Stimulated activated CD8-positive, alpha-beta memory T cell treated with anti-CD3 and anti-CD28 coated beads, Interleukin-15, amount 100 ng/mL, for 4 hours (primary cell): Measurements from ENCODE around the gene ATP6V0B.

Experiments used
- DNase-seq, 2 donors: peaks; one replicate each; pipeline ENCODE4 v3.0.0-alpha.2; 2020; ENCODE audit warnings: low read depth in 2 of 2

Gene ATP6V0B

GRCh38 chr1:43974443-43975248, at the start of gene ATP6V0B:
ATP6V0B (plus strand) TSS chr1:43974960; CDS start chr1:43975041, 81 bp downstream.
- DNase-seq: peak; percentile 86 to 87

GRCh38 chr1:43925846-43926245, 48.9 kb upstream of the ATP6V0B start:
- no peak for DNase-seq

- no peak for DNase-seq
Observed at GRCh38 chr1:43930168-43930948, 44.4 kb upstream of the ATP6V0B start.

GRCh38 chr1:43930949-43931275, 43.8 kb upstream of the ATP6V0B start:
- DNase-seq: no peak

GRCh38 chr1:43931711-43932660, 42.8 kb upstream of the ATP6V0B start:
- DNase-seq: no peak

- DNase-seq: no peak
Observed at GRCh38 chr1:43932786-43933385, 41.9 kb upstream of the ATP6V0B start.

GRCh38 chr1:43933386-43934100, 41.2 kb upstream of the ATP6V0B start, which contains the start of gene ARTN:
ARTN (plus strand) TSS chr1:43933801; CDS start chr1:43935657, 1,856 bp downstream.
- no peak for DNase-seq

- no peak for DNase-seq
Observed at GRCh38 chr1:43934101-43934985, 40.4 kb upstream of the ATP6V0B start.

- DNase-seq: no peak
Observed at GRCh38 chr1:43934986-43935324, 39.8 kb upstream of the ATP6V0B start.

GRCh38 chr1:43935711-43936427, 38.9 kb upstream of the ATP6V0B start:
- DNase-seq: no peak

- no peak for DNase-seq
Observed at GRCh38 chr1:43936431-43937151, 38.2 kb upstream of the ATP6V0B start.

GRCh38 chr1:43937179-43937865, 37.4 kb upstream of the ATP6V0B start:
- DNase-seq: no peak

- no peak for DNase-seq
Observed at GRCh38 chr1:43938383-43938782, 36.4 kb upstream of the ATP6V0B start.

- DNase-seq: no peak
Observed at GRCh38 chr1:43938892-43939587, 35.7 kb upstream of the ATP6V0B start.

- no peak for DNase-seq
Observed at GRCh38 chr1:43942411-43942810, 32.3 kb upstream of the ATP6V0B start.

- DNase-seq: no peak
Observed at GRCh38 chr1:43944860-43945259, 29.9 kb upstream of the ATP6V0B start.

- DNase-seq: no peak
Observed at GRCh38 chr1:43945674-43946235, 29.0 kb upstream of the ATP6V0B start.
